Activated T-cell treated with anti-CD3 and anti-CD28 coated beads for 1 hour (primary cell): Measurements from ENCODE around the gene MAK.
"Not testable (repeated sequence)": the region's sequence is repeated elsewhere in the genome, so short reads cannot be mapped to it uniquely, and the experiment has no call there.

Experiments
- DNase-seq: peaks from one replicate; pipeline ENCODE4 v3.0.0-alpha.2; 2020; ENCODE audit warnings: low read depth

MAK gene

GRCh38 chr6:10853849-10854300 is 15.5 kb upstream of the MAK start:
- DNase-seq = not testable (repeated sequence)

- DNase-seq = no peak
These were observed 14.1 kb upstream of the MAK start for GRCh38 chr6:10852361-10852960.

- no peak for DNase-seq
These were observed 12.4 kb upstream of the MAK start for GRCh38 chr6:10850728-10851127.

- DNase-seq = no peak
These were observed 11.6 kb upstream of the MAK start for GRCh38 chr6:10849901-10850300.

- DNase-seq = no peak
These were observed 9.3 kb upstream of the MAK start for GRCh38 chr6:10847684-10848083.

- DNase-seq = no peak
These were observed 5.2 kb upstream of the MAK start for GRCh38 chr6:10843554-10843953.

- DNase-seq = no peak
These were observed 525 bp upstream of the MAK start for GRCh38 chr6:10838794-10839333.

- no peak for DNase-seq
These were observed 731 bp downstream of the MAK start for GRCh38 chr6:10837622-10837994.

- DNase-seq = no peak
These were observed 1.2 kb downstream of the MAK start for GRCh38 chr6:10837009-10837621.

GRCh38 chr6:10834823-10835222 is 3.5 kb downstream of the MAK start:
- DNase-seq = no peak

- no peak for DNase-seq
These were observed 6.7 kb downstream of the MAK start for GRCh38 chr6:10831609-10832008.

- no peak for DNase-seq
These were observed 13.5 kb downstream of the MAK start for GRCh38 chr6:10824819-10825218.

GRCh38 chr6:10824297-10824696 is 14.0 kb downstream of the MAK start:
- no peak for DNase-seq

GRCh38 chr6:10814176-10814575 is 24.2 kb downstream of the MAK start:
- DNase-seq = not testable (repeated sequence)

GRCh38 chr6:10809098-10809497 is 29.2 kb downstream of the MAK start:
- DNase-seq = no peak

GRCh38 chr6:10808376-10808775 is 30.0 kb downstream of the MAK start:
- DNase-seq = no peak

- DNase-seq = peak; percentile 43
These were observed 37.0 kb downstream of the MAK start for GRCh38 chr6:10801224-10801848.

GRCh38 chr6:10800810-10801209 is 37.5 kb downstream of the MAK start:
- no peak for DNase-seq

GRCh38 chr6:10794239-10794638 is 44.1 kb downstream of the MAK start:
- DNase-seq = no peak

- no peak for DNase-seq
These were observed 44.6 kb downstream of the MAK start for GRCh38 chr6:10793695-10794094.

- DNase-seq = no peak
These were observed 45.3 kb downstream of the MAK start for GRCh38 chr6:10793035-10793434.

GRCh38 chr6:10792101-10792500 is 46.2 kb downstream of the MAK start:
- no peak for DNase-seq

- no peak for DNase-seq
These were observed 46.7 kb downstream of the MAK start for GRCh38 chr6:10791673-10792072.
